GM19023 (cell line): ENCODE measurements around the gene EFCAB8.
"Not testable (repeated sequence)": the region's sequence is repeated elsewhere in the genome, so short reads cannot be mapped to it uniquely, and the experiment has no call there.

ENCODE experiments used
- ATAC-seq: cut with Tn5 transposase; IDR thresholded peaks from one replicate; pipeline ENCODE4 v1.9.1; 2021; ENCODE audit warnings: mild to moderate bottlenecking, moderate library complexity; ENCODE audit not compliant: unreplicated experiment

EFCAB8 gene

DNA sequence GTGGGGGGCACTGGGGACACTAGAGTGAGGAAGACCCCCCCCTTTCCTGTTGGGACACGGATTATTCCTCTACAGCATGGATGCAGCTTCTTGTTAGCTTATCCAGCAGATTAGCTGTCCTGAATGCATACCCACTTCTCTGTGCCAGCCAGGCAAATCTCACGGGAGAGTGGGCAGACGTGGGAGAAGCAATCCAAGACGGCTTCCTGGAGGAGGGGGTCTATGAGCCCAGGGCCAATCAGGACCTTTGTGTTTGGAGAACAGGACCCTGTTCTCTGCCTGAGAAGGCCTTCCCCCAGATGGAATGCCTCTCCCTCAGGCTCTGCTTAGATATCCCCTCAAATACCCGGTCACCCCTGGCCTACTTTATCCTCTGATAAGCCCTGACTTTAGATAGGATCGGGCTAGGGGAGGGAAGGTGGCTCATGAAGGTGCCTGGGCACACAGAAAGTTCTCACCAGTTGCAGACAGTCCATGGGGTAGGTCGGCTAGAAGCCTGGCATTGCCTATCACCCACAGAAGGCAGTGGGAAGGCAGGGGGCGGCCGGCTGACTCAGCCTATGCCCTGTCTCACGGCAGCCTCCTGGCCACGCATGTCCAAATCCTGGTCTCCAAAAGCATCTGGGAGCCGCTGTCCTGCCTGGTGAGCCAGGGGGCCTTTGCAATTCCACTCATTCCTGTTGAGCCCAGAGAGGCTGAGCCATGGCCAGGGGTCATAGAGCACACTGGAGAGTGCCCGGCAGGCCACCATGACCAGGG is 110.8 kb downstream of the EFCAB8 start:
- no peak for ATAC-seq

DNA sequence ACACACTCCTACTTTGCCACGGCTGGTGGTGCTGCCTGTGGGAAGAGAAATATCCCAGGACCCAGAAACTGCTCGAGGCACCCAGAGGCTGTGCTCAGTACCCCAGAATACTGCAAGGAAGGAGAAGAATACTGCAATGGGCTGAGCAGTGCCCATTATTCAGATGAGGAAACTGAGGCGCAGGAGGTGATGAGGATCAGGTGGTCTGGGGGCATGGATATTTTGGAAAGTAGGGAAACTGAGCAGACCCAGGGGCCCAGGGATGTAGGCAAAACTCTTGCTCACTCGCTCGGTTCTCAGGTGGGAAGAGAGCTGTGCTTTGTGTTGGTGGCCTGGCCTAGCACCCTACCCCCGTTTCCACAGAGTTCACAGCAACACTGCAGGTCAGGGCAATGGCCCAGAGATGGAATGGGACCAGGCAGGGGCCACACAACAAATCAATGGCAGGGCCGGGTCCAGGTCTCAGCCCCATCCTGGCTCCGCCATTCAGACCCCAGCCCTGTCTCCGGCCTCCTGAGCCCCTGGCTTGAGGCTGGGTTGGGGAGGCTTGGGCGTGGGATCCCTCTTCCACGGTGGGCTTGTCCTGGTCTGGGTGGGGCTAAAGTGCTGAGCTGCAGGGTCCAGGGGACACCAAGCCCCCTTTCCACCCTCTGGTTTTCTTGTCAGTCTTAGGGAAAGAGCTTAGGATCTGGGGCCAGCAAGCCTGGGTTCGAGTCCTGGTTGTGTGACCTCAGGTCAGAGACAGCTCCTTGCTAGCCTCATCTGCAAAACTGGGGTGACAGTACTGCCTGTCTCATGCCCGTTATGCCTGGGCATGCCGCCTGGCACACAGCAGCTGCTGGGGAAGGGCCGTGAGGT is 111.6 kb downstream of the EFCAB8 start:
- no peak for ATAC-seq

DNA sequence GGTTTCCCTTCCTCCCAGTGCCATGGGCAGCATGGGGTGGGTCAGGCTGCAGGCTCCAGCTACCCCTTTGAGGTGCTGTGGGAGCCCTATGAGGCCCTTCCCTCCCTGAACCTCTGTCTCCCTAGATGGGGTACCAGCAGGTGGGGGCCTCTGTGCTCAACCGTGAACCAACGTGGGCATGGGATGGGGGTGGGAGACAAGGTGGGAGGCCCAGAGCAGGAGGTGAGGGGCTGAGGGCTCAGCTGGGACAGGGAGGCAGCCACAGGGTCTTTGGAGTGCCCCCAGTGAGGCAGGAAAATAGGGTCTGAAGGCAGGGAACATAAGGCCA is 112.2 kb downstream of the EFCAB8 start:
- ATAC-seq = no peak

DNA sequence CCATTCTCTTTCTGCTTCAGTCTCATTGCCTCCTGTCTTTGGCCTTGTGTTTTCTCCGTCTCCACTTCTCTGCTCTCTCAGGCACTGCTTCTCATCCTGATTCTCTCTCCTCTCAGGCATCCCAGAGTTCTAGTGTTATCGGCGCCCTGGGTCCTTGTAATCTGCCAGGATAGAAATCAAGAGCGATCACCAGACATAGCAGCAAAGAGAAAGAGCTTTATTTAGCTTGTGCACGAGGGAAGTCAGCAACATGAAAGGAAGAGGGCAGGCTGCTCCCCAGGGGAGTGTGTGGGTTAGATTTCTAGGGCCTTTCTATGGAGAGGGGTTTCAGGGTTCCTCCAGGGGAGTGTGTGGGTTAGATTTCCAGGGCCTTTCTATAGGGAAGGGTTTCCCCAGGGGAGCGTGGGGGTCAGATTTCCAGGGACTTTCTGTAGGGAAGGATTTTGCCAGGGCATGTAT is 113.0 kb downstream of the EFCAB8 start:
- peak; percentile 27 for ATAC-seq

- peak; percentile 70 for ATAC-seq
Observed at GRCh38 chr20:32972181-32973076, 113.7 kb downstream of the EFCAB8 start.

- ATAC-seq = no peak
Observed at GRCh38 chr20:32973077-32973717, 114.5 kb downstream of the EFCAB8 start.

GRCh38 chr20:32974204-32975064 is 115.7 kb downstream of the EFCAB8 start:
- ATAC-seq = not testable (repeated sequence)

DNA sequence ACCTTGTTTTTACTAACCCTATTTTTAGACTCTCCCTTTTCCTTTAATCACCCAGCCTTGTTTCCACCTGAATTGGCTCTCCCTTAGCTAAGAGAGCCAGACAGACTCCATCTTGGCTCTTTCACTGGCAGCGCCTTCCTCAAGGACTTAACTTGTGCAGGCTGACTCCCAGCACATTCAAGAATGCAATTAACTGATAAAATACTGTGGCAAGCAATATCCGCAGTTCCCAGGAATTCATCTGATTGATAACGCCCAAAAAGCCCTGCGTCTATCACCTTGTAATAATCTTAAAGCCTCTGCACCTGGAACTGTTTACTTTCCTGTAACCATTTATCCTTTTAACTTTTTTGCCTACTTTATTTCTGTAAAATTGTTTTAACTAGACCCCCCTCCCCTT is 116.4 kb downstream of the EFCAB8 start:
- not testable (repeated sequence) for ATAC-seq

DNA sequence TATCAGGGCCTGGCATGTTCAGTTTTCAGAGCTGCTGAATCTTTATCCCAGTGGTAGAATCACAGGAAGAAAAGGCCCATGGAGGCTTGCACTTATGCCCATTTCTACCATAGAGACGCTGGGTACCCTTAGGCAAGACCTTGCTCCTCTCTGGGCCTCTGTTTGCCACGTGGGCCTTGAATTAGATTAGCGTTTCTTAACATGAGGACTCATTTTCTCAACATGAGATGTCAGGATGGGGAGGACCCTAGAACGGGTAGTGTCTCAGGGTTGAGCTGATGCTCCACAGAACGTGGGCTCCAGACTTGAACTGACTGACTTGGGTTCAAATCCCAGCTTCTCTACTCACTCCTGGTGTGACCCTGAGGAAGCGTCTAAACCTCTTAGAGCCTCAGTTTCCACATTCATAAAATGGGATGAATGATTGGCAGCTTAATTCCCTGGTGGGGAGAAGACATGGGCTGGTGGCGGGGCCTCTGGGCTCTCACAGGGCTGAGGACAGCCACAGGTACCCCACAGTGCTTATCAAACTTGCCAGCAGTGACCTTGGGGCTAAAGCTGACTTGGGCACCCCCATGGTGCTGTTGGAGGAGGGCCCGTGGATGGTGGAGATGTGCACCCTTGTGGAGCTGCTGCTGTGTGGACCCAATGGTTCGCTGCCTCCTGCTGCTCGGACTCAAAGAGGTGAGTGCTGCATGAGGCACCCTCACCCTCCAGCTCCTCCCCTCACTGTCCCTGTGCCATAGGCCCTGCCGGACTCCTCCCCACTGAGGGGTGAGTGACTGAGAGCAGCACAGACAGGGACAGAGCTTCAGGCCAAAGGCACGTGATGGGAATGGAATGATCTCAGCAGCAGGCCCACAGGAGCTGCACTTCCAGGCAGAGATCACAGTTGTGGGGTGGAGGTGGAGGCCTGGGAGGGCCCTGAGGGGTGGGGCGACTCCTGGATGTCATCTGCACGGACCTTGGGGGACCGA is 117.3 kb downstream of the EFCAB8 start:
- ATAC-seq = no peak

DNA sequence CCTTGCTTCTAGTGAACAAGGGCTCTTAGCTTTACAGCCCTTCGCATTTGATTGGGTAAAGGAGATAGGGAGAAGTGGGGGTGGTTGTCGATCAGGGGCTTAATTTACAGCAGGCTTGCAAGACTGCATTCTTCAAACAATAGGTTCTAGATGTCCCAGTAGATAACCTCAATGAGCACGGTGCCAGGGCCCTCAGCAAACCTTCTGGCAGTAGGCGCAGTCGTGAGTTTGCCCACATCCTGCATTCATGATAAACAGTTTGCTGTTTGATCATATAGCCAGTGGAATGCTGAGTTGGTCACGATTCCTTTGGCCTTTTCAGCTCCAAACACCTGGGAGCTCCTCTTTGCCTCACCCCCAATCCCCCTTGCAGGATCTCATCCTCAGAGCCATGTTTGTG is 118.0 kb downstream of the EFCAB8 start:
- no peak for ATAC-seq

DNA sequence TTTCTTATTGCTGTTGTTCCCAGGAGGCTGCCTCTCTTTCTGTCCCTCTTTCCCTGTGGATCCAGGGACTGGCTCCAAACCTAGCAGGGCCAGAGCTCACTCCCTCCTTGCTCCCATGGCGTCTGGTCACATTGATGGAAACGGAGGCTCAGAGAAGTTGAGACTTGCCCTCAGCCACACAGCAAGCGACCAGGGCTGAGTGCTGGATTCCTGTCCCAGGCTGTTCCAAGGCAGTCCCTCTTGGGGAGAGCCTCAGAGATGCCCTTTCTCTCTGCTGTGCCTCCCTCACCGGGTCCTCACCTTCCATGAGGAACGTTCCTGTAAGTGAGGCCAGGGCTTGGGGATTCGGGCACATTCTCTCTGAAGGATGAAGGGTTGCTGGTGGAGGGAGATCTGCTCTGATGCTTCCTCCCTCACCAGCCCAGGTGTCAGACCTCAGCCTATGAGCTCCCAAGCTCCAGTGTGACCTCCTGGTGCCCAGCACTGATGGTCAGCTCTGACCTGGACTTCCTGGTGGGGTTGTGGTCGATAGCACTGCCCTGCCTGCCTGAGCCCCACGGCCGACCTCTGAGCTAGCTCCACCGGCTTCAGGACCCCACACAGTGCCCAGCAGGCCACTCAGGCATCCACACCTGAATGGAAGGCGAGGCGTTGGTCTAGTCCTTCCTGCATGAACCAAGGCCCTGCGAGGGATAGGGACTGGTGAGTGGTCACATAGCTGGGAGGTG is 118.7 kb downstream of the EFCAB8 start:
- no peak for ATAC-seq

GRCh38 chr20:32978009-32978335 is 119.2 kb downstream of the EFCAB8 start:
- ATAC-seq = no peak

GRCh38 chr20:32979201-32979998 is 120.7 kb downstream of the EFCAB8 start:
- ATAC-seq = no peak

DNA sequence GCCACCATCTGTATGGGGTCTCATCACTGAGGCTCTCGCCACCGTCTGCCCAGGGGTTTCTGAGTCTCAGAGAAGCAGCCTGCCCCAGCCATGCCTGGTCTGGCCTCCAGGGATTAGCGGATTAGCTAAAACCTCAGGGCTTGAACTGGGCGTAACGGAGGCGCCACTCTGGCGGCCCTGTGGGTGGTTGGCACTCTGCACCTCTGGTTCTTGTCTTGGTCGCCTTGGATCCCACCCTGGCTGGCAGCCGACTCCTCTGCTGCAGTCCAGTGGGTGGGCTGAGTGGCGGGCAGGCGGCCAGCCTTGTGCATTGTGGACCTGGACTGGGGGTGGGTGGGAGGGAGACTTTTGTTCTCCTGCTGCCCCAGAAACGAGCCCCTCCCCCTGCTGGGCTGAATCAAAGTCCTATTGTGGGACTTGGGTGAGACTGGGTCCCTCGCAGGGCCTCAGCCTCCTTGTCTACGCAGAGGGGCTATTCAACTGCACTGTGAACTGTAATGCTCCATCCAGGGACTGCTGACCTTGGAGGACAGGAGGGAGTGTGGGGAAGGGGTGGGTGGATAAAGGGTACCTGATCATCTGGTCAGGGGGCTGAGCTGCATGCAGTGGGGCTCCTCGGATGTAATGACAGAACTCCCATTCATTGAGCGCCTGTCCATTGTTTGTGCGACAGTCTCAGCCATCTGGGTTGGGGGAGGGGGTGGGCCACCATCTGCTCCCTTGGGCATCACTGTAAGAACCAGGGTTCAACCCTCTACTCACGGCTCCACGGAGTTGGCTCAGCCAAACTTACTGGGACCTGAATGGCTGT is 121.6 kb downstream of the EFCAB8 start:
- ATAC-seq = no peak

GRCh38 chr20:32980990-32981389 is 122.3 kb downstream of the EFCAB8 start:
- no peak for ATAC-seq
